Stomach (tissue), 9 donors: Measurements from ENCODE around the gene ATP6V1B1. TPM values are rescaled to one million over a fixed set of nuclear protein-coding genes. Genes with fewer than 3 reads are reported as not detected.

ENCODE experiments used
- DNase-seq, 2 donors: peaks; one replicate each; pipeline versions ENCODE4 v3.0.0 to v3.0.0-alpha.2; 2013 to 2019
- H3K27ac ChIP-seq, 5 donors: fragments of 200-600 bp in 4 of 5; sonication (generic) in 4 of 5; one replicate each; pipeline ENCODE4 v1.5.1; 2013 to 2019; ENCODE audit warnings: mild to moderate bottlenecking in 1 of 5, moderate library complexity in 1 of 5
- H3K27me3 ChIP-seq, 3 donors: fragments of 200-600 bp; sonication (generic); one replicate each; pipeline ENCODE4 v1.5.1; 2017 to 2019; ENCODE audit warnings: mixed run types in 1 of 3
- H3K36me3 ChIP-seq, 4 donors: fragments of 200-600 bp; sonication (generic); 1 replicate in 3 of 4; 2 replicates in 1 of 4; pipeline ENCODE4 v1.5.1; 2016 to 2019
- H3K4me1 ChIP-seq, 4 donors: fragments of 200-600 bp; sonication (generic); one replicate each; pipeline ENCODE4 v1.5.1; 2016 to 2019
- H3K4me3 ChIP-seq, 4 donors: fragments of 200-600 bp; sonication (generic) in 3 of 4; one replicate each; pipeline ENCODE4 v1.5.1; 2016 to 2019; ENCODE audit warnings: mild to moderate bottlenecking in 1 of 4
- H3K9me3 ChIP-seq, 4 donors: fragments of 200-600 bp; sonication (generic); one replicate each; pipeline ENCODE4 v1.5.1; 2016 to 2019
- EP300 ChIP-seq: sonication (generic); formaldehyde crosslinking; IDR thresholded peaks from one replicate; pipeline ENCODE4 v1.6.1; 2017; ENCODE audit warnings: antibody characterized with exemption
- POLR2A ChIP-seq, 4 donors: fragments of 450-650 bp; IDR thresholded peaks; one replicate each; pipeline ENCODE4 v1.6.1; 2016; ENCODE audit warnings: antibody characterized with exemption in 4 of 4, control low read depth in 2 of 4, mild to moderate bottlenecking in 1 of 4, moderate library complexity in 1 of 4
- POLR2AphosphoS5 ChIP-seq, 3 donors: sonication (generic); formaldehyde crosslinking; IDR thresholded peaks; one replicate each; pipeline ENCODE4 v1.6.1; 2016; ENCODE audit warnings: antibody characterized with exemption in 3 of 3
- WGBS, 5 donors: extraction: QIAGEN DNeasy Blood & Tissue Kit in 3 of 5; methylation state at CpG; one replicate each; pipeline versions ENCODE4 v1.1.5 to v1.1.7; 2013 to 2018; 5-methylcytosine and 5-hydroxymethylcytosine counted together
- intact Hi-C: fragments of 100-400 bp; cut with DNase I; formaldehyde crosslinking; loops from one replicate; pipeline ENCODE4 v1.15.1; 2023; ENCODE audit warnings: low total_unique reads
- polyA plus RNA-seq, 3 donors: library from polyadenylated mRNA; stranded (reverse); fragments of 200-250 nt; gene quantifications; one replicate each; pipeline ENCODE4 v1.2.3, GENCODE V29; 2013
- total RNA-seq, 5 donors: library from RNA; depleted of rRNA; stranded (reverse); fragments of >200 nt; gene quantifications; one replicate each; pipeline versions ENCODE4 v1.1.0 to v1.2.3, GENCODE V29; 2014 to 2016
- TF ChIP-seq, protein P1 (sequence below), 7 experiments: fragments of 450-650 bp in 4 of 7; fragments of 200-600 bp in 3 of 7; sonication (generic) in 3 of 7; IDR thresholded peaks; one replicate each; pipeline ENCODE4 v1.5.1; 2016 to 2019; ENCODE audit warnings: antibody characterized with exemption in 7 of 7, control low read depth in 2 of 7, mild to moderate bottlenecking in 1 of 7
- donor health status: healthy with polysubstance abuse.
- donor health status: Bipolar disorder and iron deficiency.
- donor health status: healthy.

ATP6V1B1 gene
- total and polyA plus RNA-seq, 8 donors = 0.35 to 0.55 TPM; not detected in 6

DNA sequence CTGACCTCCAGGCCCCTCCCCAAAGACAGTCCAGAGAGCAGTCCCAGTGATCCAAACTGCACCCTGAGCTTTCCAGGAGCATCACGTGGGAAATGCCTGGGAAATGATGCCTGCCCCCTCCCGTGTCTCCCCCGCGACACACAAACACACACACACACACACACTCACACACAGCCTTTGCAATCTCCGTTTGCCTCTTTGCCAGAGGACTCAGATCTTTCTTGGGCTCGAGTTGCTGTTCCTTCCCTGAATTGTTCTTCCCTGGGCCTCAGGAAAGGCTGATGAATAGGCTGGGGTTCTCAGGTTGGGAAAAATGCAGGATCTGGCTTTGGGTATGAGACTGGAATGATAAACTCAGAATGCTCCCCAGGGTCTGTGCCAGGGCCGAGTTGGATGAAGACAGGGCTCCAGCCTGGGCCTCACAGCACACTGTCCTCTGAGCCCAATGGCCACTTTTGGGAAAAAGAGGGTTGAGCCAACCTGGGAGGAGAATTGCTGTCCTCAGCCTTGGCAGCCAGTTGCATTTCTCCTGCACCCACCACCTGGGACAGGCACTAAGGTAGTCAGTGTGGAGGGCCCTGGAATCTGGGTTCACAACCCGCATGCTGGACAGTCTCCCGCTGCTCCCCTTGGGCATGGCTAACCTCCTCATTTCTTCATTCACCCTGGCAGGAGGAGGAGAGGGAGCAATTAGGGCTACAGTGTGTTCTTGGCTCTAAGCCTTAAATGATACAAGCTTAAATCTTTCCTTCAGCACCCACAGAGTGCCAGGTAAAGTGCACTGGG is 43.9 kb upstream of the ATP6V1B1 start:
- Histone ChIP-seq H3K36me3 (no peaks in the 10 kb centered on the region), H3K4me1 (peaks cover 22 to 27% (median 24%) of the 10 kb centered on the region in 4 donors), H3K9me3 (no peaks in the 10 kb centered on the region), H3K4me3 (no peak overlapping the region), H3K27me3 (peaks cover 19 to 99% (median 77%) of the 10 kb centered on the region in 3 donors), H3K27ac (no peak overlapping the region)
- 36 to 53% (median 43%) methylated on average over 9 of the region's 9 CpGs for WGBS, 5 donors
- peak in 1 of 2 donors; percentile 19 for DNase-seq
- intact Hi-C loops = no loop called here
- TF ChIP-seq POLR2A (IDR thresholded peaks at IDR 0.05) = no peak

DNA sequence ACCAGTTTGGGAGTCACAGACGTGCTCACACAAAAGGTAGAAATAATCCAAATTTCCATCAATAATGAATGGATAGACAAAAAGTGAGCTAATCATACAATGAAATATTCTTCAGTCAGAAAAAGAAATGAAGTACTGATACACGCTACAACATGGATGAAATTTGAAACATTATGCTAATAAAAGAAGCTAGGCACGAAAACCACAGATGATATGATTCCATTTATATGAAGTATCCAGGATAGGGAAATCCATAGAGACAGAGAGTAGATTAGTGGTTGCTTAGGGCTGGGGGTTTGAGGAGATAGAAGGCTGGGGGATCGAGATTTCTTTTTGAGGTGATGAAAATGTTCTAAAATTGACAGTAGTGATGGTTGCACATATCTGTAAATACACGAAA is 43.0 kb upstream of the ATP6V1B1 start:
- 53 to 73% (median 57%) methylated on average over 5 of the region's 5 CpGs for WGBS, 5 donors
- Histone ChIP-seq H3K27ac (no peak overlapping the region), H3K9me3 (no peaks in the 10 kb centered on the region), H3K27me3 (peaks cover 18 to 99% (median 77%) of the 10 kb centered on the region in 3 donors), H3K4me3 (no peak overlapping the region), H3K36me3 (no peaks in the 10 kb centered on the region), H3K4me1 (peaks cover 12 to 24% (median 17%) of the 10 kb centered on the region in 4 donors)
- intact Hi-C loops = no loop called here
- TF ChIP-seq EP300 (no peak), POLR2A (IDR thresholded peaks at IDR 0.05) (no peak), POLR2AphosphoS5 (IDR thresholded peaks at IDR 0.05) (no peak)
- TF ChIP-seq, protein P1, sequence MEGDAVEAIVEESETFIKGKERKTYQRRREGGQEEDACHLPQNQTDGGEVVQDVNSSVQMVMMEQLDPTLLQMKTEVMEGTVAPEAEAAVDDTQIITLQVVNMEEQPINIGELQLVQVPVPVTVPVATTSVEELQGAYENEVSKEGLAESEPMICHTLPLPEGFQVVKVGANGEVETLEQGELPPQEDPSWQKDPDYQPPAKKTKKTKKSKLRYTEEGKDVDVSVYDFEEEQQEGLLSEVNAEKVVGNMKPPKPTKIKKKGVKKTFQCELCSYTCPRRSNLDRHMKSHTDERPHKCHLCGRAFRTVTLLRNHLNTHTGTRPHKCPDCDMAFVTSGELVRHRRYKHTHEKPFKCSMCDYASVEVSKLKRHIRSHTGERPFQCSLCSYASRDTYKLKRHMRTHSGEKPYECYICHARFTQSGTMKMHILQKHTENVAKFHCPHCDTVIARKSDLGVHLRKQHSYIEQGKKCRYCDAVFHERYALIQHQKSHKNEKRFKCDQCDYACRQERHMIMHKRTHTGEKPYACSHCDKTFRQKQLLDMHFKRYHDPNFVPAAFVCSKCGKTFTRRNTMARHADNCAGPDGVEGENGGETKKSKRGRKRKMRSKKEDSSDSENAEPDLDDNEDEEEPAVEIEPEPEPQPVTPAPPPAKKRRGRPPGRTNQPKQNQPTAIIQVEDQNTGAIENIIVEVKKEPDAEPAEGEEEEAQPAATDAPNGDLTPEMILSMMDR (IDR thresholded peaks at IDR 0.05) = no peak
- DNase-seq = no peak

DNA sequence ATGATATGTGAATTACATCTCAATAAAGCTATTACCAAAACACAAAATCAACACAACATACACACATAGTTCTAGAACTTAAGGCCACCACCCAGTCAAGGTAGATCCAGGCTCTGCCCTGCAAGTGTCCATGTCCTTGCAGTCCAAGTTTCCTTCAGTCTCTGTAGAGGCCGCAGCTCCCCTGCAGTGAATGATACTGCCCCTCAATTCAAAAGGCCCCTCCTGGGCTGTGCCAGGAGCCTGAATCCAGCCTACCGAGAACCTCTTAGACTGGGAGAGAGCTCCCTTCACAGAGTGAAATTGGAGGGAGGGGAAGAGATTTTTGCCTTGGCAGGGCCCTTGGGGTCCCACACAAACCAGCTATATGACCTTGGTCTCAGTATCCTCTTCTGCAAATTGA is 42.5 kb upstream of the ATP6V1B1 start:
- peak in 1 of 2 donors; percentile 8 for DNase-seq
- TF ChIP-seq POLR2A (IDR thresholded peaks at IDR 0.05) (no peak), POLR2AphosphoS5 (IDR thresholded peaks at IDR 0.05) (no peak), EP300 (no peak)
- TF ChIP-seq, protein P1 (IDR thresholded peaks at IDR 0.05) = no peak
- intact Hi-C loops = no loop called here
- no peaks in the 10 kb centered on the region for H3K9me3 ChIP-seq
- no peak overlapping the region for H3K4me3 ChIP-seq
- H3K4me1 ChIP-seq = peaks cover 8 to 24% (median 13%) of the 10 kb centered on the region in 4 donors
- H3K27ac ChIP-seq = no peak overlapping the region
- WGBS, 5 donors = 31 to 54% (median 50%) methylated on average over 2 of the region's 2 CpGs
- no peaks in the 10 kb centered on the region for H3K36me3 ChIP-seq
- H3K27me3 ChIP-seq = peaks cover 19 to 99% (median 77%) of the 10 kb centered on the region in 3 donors

DNA sequence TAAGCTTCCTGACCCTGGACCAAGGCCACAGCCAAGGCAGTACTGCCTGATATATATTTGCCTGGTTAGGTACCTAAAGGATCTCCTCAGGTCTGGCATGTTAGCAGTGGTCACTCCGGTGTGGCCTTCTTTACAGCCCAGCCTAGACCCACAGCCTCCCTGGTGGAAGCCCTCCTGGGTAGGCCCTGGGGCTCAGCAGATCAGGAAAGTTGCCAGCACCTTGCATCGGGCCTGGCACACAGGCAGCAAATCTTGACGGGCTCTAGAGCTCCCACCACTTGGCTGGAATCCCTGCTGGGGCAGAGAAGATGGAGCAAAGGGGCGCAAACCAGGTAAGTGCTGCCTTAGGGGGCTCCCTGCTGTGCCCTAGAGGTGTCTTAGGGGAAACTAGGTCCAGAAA is 40.9 kb upstream of the ATP6V1B1 start:
- Histone ChIP-seq H3K4me3 (no peak overlapping the region), H3K36me3 (no peaks in the 10 kb centered on the region), H3K4me1 (peaks cover 2 to 18% (median 8%) of the 10 kb centered on the region in 4 donors), H3K9me3 (no peaks in the 10 kb centered on the region), H3K27ac (no peak overlapping the region), H3K27me3 (peaks cover 14 to 99% (median 77%) of the 10 kb centered on the region in 3 donors)
- WGBS, 5 donors = 53 to 87% (median 67%) methylated on average over 4 of the region's 4 CpGs
- intact Hi-C loops = no loop called here
- DNase-seq = peak in 1 of 2 donors; percentile 7
- TF ChIP-seq EP300 (no peak), POLR2AphosphoS5 (IDR thresholded peaks at IDR 0.05) (no peak), POLR2A (IDR thresholded peaks at IDR 0.05) (no peak)
- TF ChIP-seq, protein P1 (IDR thresholded peaks at IDR 0.05) = no peak

DNA sequence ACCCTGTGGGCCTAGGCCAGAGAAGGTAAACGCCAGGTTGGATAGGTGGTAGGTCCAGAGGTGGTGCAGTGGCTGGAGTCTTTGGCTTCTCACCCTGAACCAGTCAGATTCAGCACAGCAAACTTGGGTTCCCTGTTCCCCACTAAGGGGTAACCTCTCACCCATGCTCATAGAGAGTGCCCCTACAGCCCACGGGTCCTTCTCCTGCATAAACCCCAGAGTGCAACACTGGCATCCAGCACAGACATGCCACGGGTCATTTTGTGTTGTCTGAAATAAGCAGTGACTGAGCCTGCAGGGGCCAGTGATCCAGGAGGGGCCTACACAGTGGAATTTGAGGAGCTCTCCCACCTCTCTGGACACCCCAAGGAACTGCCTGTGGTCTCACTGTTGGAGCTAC is 40.5 kb upstream of the ATP6V1B1 start:
- Histone ChIP-seq H3K9me3 (no peaks in the 10 kb centered on the region), H3K4me3 (no peak overlapping the region), H3K27ac (no peak overlapping the region), H3K27me3 (peaks cover 15 to 99% (median 77%) of the 10 kb centered on the region in 3 donors), H3K4me1 (peaks cover 7 to 22% (median 12%) of the 10 kb centered on the region in 4 donors), H3K36me3 (no peaks in the 10 kb centered on the region)
- TF ChIP-seq POLR2AphosphoS5 (IDR thresholded peaks at IDR 0.05) (no peak), EP300 (no peak), POLR2A (IDR thresholded peaks at IDR 0.05) (no peak)
- TF ChIP-seq, protein P1 (IDR thresholded peaks at IDR 0.05) = no peak
- DNase-seq = peak in 1 of 2 donors; percentile 11
- WGBS, 5 donors = 51 to 83% (median 57%) methylated on average over 2 to 3 of the region's 3 CpGs
- intact Hi-C loops = no loop called here
